ENCODE data around the gene HSPB2. TPM values are rescaled to one million over a fixed set of nuclear protein-coding genes. Genes with fewer than 3 reads are reported as not detected.

The HSPB2 gene
- total and polyA plus RNA-seq, 2 of the 8 experiments (the other 6 are each of a cell fraction or from before 2014, with no cell fraction given): 0.32 to 0.86 TPM

GRCh38 chr11:111905411-111905810 lies 7.1 kb upstream of the HSPB2 start:
- Histone ChIP-seq H3K27me3 (replicated peaks in 1 of 4; ENCODE audit: control insufficient read depth in 3 of 4, extremely low read depth in 1 of 4, insufficient read depth in 3 of 4, low read length in 3 of 4) (no peaks in the 10 kb centered on the region), H3K9ac (replicated peaks in 1 of 4; ENCODE audit: extremely low read depth in 1 of 4, low read depth in 3 of 4, low read length in 3 of 4) (no peak overlapping the region), H4K91ac (replicated peaks; ENCODE audit: insufficient read length, low read length) (no peak overlapping the region), H2BK5ac (ENCODE audit: low read depth, low read length) (no peak overlapping the region), H3K9me3 (ENCODE audit: insufficient read depth in 2 of 2, low read depth in 1 of 2, low read length in 1 of 2) (no peaks in the 10 kb centered on the region), H3K4me3 (ENCODE audit: extremely low read depth in 1 of 4, insufficient read depth in 2 of 4, low read depth in 3 of 4, low read length in 4 of 4) (no peak overlapping the region), H3K18ac (ENCODE audit: extremely low read depth, low read length) (no peak overlapping the region), H2BK120ac (replicated peaks; ENCODE audit: low read depth, low read length) (no peak overlapping the region), H3K14ac (ENCODE audit: insufficient read length) (no peak overlapping the region), H2BK12ac (ENCODE audit: low read depth, low read length) (no peak overlapping the region), H2BK20ac (ENCODE audit: low read length) (no peak overlapping the region), H4K5ac (ENCODE audit: insufficient read length, low read depth, low read length) (no peak overlapping the region), H3K4me2 (ENCODE audit: insufficient read depth in 1 of 2, low read depth in 2 of 2, low read length in 2 of 2) (no peak overlapping the region), H2BK15ac (ENCODE audit: low read length) (no peak overlapping the region), H3K56ac (replicated peaks; ENCODE audit: insufficient read length, low read depth, low read length) (no peak overlapping the region), H3K79me1 (ENCODE audit: low read depth, low read length) (no peaks in the 10 kb centered on the region), H3K23me2 (ENCODE audit: low read depth, low read length) (no peaks in the 10 kb centered on the region), H2AFZ (ENCODE audit: low read length) (no peak overlapping the region), H3K79me2 (ENCODE audit: control insufficient read depth in 1 of 2, insufficient read depth in 2 of 2, low read length in 2 of 2) (no peaks in the 10 kb centered on the region), H3K4me1 (replicated peaks in 1 of 4; ENCODE audit: control insufficient read depth in 3 of 4, insufficient read depth in 4 of 4, low read length in 3 of 4) (no peaks in the 10 kb centered on the region), H3K27ac (ENCODE audit: low read depth, low read length) (no peak overlapping the region), H3K23ac (ENCODE audit: insufficient read length) (no peak overlapping the region), H4K8ac (ENCODE audit: extremely low read depth, insufficient read depth, low read length) (no peak overlapping the region), H2AK5ac (ENCODE audit: low read depth, low read length) (no peak overlapping the region), H3K4ac (replicated peaks; ENCODE audit: insufficient read length, low read depth, low read length) (no peak overlapping the region), H4K20me1 (replicated peaks in 1 of 2; ENCODE audit: control insufficient read depth in 1 of 2, insufficient read depth in 2 of 2, low read length in 2 of 2) (no peaks in the 10 kb centered on the region), H3K36me3 (ENCODE audit: control insufficient read depth in 2 of 4, insufficient read depth in 4 of 4, low read length in 3 of 4) (no peaks in the 10 kb centered on the region)
- ChIA-PET POLR2A (ENCODE audit: partially characterized antibody) (interaction anchor here (0.9 kb wide), 1 partner anchor 7 kb away, joined by 3 read pairs; no protein-coding TSS in a partner anchor), CTCF (ENCODE audit: partially characterized antibody) (interaction anchor here (0.6 to 1.7 kb wide), 2 partner anchors 10 to 301 kb away, joined by 3 read pairs; no protein-coding TSS in a partner anchor)
- DNase-seq (ENCODE audit: low read depth in 1 of 2, low spot score in 2 of 2) (no peak), FAIRE-seq (no peak)
- WGBS, 2 experiments (ENCODE audit: extremely low coverage in 1 of 2, insufficient coverage in 1 of 2, insufficient read length in 1 of 2, insufficient replicate concordance in 2 of 2, low coverage in 1 of 2, low lambda C conversion rate in 2 of 2, missing lambda C conversion rate in 1 of 2): 79% methylated on average over 2 of the region's 2 CpGs; no CpG with 5 or more reads in 1 of the 2 experiments
- TF ChIP-seq, protein P1, sequence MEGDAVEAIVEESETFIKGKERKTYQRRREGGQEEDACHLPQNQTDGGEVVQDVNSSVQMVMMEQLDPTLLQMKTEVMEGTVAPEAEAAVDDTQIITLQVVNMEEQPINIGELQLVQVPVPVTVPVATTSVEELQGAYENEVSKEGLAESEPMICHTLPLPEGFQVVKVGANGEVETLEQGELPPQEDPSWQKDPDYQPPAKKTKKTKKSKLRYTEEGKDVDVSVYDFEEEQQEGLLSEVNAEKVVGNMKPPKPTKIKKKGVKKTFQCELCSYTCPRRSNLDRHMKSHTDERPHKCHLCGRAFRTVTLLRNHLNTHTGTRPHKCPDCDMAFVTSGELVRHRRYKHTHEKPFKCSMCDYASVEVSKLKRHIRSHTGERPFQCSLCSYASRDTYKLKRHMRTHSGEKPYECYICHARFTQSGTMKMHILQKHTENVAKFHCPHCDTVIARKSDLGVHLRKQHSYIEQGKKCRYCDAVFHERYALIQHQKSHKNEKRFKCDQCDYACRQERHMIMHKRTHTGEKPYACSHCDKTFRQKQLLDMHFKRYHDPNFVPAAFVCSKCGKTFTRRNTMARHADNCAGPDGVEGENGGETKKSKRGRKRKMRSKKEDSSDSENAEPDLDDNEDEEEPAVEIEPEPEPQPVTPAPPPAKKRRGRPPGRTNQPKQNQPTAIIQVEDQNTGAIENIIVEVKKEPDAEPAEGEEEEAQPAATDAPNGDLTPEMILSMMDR (IDR thresholded peaks at IDR 0.05; ENCODE audit: control extremely low read depth in 1 of 3, insufficient read depth in 1 of 3, low read depth in 1 of 3, low read length in 3 of 3): no peak
- TF ChIP-seq, protein P2, sequence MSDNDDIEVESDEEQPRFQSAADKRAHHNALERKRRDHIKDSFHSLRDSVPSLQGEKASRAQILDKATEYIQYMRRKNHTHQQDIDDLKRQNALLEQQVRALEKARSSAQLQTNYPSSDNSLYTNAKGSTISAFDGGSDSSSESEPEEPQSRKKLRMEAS (IDR thresholded peaks at IDR 0.05): no peak
- TF ChIP-seq CBX5 (IDR thresholded peaks at IDR 0.05; ENCODE audit: low read depth, low read length) (no peak), TCF12 (IDR thresholded peaks at IDR 0.05; ENCODE audit: low read depth, low read length) (no peak), RNF2 (IDR thresholded peaks at IDR 0.05; ENCODE audit: borderline replicate concordance, low read depth, low read length, missing control alignments, poor library complexity, severe bottlenecking) (no peak), BCL11A (IDR thresholded peaks at IDR 0.05; ENCODE audit: low read depth in 2 of 2, low read length in 2 of 2) (no peak), EZH2 (IDR thresholded peaks at IDR 0.05; ENCODE audit: low read depth, low read length, severe bottlenecking) (no peak), EP300 (IDR thresholded peaks at IDR 0.05; ENCODE audit: borderline replicate concordance in 1 of 2, low read depth in 2 of 2, low read length in 2 of 2) (no peak)
- TF ChIP-seq, protein P3, sequence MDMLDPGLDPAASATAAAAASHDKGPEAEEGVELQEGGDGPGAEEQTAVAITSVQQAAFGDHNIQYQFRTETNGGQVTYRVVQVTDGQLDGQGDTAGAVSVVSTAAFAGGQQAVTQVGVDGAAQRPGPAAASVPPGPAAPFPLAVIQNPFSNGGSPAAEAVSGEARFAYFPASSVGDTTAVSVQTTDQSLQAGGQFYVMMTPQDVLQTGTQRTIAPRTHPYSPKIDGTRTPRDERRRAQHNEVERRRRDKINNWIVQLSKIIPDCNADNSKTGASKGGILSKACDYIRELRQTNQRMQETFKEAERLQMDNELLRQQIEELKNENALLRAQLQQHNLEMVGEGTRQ (IDR thresholded peaks at IDR 0.05; ENCODE audit: low read length): no peak
